T-helper 1 cell treated with Interleukin-12 subunit alpha and Interleukin-12 subunit beta and Interleukin-4 antibody, amounts not matched to agents 30 μg/mL and 1 μg/mL, for 36 hours (primary cell): ENCODE results near the gene CCT3.
A peak's percentile ranks its signal among the peaks of the same experiment; 100 is the strongest.

ENCODE experiments used
- H3K27ac Mint-ChIP-seq: one replicate; pipeline ENCODE4 v1.8.0; 2021; ENCODE audit warnings: mild to moderate bottlenecking, mixed read lengths
- H3K27me3 Mint-ChIP-seq: one replicate; pipeline ENCODE4 v1.8.0; 2021; ENCODE audit warnings: low read depth, mixed read lengths
- H3K36me3 Mint-ChIP-seq: one replicate; pipeline ENCODE4 v1.8.0; 2021; ENCODE audit warnings: low read depth, mixed read lengths
- H3K4me1 Mint-ChIP-seq: one replicate; pipeline ENCODE4 v1.8.0; 2021; ENCODE audit warnings: low read depth, mixed read lengths
- H3K4me3 Mint-ChIP-seq: one replicate; pipeline ENCODE4 v1.8.0; 2021; ENCODE audit warnings: mild to moderate bottlenecking, moderate library complexity, mixed read lengths
- H3K9me3 Mint-ChIP-seq: one replicate; pipeline ENCODE4 v1.8.0; 2021; ENCODE audit warnings: mixed read lengths

Gene CCT3

DNA sequence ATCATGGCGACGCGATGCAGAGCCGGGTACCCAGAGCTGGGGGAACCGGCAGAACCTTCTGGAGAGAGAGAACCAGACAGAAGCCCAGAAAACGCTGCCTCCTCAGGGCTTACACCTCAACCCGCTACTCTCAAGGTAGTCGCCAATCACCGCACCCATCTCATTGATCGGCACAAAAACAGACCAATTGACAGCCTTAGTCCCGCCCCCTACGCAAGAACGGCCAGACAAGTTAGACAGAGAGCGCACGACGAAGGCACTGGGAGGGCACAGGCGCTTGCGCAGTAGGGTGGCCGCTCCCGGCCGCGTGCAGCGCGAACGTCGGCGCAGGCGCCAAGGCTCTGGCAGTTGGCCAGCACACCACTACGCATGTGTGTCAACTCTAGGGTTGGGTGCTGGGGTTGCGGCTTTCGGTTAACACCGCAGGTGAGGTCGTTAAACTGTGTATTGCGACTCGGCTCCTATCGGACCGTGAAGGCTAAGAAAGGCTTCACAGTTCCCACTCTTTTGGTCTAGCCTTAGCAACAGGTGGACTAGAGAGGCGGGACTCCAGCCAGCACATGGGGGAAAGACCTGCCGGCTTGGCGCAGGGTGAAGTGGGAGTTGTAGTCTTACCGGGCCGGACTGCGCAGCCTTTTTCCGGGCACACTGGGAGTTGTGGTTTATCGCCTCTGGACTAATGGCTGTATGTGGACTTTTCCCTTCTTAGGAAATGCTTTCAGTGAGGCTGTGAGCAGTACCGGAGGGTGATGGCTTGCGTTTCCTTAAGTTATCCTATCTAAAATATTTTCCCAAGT lies at the start of gene CCT3, which contains the start of gene TSACC:
CCT3 (minus strand) TSS at position 113 of the 797 bp plus-strand sequence; CDS start at position 5, 108 bp downstream.
TSACC (plus strand) TSS at position 347 of the 797 bp plus-strand sequence. CDS start 1,232 bp downstream, outside the sequence.
- H3K4me3 Mint-ChIP-seq: peak within 1 kb of the TSS; percentile 94
- H3K27ac Mint-ChIP-seq: peak within 1 kb of the TSS; percentile 98
- no peaks in the 10 kb centered on the region for H3K9me3 Mint-ChIP-seq
- peaks cover 20% of the 10 kb centered on the region for H3K36me3 Mint-ChIP-seq
- H3K27me3 Mint-ChIP-seq: peaks cover 5% of the 10 kb centered on the region
- H3K4me1 Mint-ChIP-seq: peaks cover 25% of the 10 kb centered on the region

DNA sequence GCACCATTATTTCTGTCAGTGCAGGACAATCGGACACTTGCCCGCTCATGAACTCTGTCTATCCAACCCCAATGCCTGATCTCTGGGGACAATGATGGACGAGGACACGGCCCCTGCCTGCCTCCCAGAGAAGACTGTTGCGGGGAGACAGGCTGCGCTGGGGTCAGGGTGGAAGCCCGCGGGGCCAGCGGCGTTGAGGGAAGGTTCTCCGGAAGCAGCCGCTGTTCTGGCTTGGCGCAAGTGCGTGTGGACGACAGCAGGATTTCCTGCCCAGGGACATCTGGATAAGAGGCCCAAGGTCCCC lies 49.7 kb upstream of the CCT3 start:
- Mint-ChIP-seq H3K36me3 (no peaks in the 10 kb centered on the region), H3K27ac (no peak overlapping the region), H3K4me1 (peaks cover 4% of the 10 kb centered on the region), H3K4me3 (no peak overlapping the region), H3K9me3 (no peaks in the 10 kb centered on the region), H3K27me3 (peaks cover 44% of the 10 kb centered on the region)

DNA sequence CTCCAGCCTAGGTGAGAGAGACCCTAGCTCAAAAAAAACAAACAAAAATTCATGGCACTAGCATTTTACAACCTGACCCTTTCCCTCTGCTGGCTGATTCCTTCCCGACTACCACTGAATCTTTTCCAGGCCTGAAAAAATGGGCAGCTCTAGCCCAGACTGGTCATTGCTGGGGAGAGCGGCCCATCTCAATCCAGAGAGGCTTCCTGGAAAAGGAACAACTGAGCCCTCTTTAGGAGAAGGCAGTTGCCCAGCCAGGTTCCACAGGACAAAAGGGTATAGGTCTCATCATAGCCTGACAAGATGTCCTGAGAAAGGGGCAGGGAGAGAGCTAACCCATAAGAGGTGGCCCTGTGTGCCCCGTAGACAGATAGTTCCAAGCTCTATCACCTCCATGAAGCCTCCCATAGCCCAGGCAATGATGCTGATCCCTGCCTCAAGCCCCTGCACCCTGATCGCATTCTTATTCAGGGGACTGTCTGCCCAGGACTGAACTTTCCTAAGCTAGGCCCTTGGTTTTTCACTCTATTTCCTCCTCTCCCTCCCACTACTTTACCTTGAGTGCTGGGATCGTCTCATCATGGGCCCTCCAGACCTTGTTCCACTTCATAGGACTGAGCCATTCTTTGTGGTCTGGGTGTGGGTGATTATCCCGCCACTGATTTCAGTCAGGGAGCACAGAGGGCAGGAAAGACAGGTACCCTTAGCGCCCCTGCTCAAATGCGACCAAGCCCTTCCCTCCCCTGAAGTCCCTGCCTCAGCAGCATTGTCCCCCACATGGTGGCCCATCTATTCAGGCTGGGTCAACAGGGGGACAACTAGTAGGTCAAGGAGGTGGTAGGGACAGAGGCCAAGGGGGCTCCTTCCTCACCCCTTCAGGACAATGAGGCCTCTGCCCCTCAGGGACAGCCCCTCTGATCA lies 49.1 kb upstream of the CCT3 start:
- Mint-ChIP-seq H3K4me1 (peaks cover 4% of the 10 kb centered on the region), H3K9me3 (no peaks in the 10 kb centered on the region), H3K36me3 (no peaks in the 10 kb centered on the region), H3K27me3 (peaks cover 44% of the 10 kb centered on the region), H3K4me3 (no peak overlapping the region), H3K27ac (no peak overlapping the region)

DNA sequence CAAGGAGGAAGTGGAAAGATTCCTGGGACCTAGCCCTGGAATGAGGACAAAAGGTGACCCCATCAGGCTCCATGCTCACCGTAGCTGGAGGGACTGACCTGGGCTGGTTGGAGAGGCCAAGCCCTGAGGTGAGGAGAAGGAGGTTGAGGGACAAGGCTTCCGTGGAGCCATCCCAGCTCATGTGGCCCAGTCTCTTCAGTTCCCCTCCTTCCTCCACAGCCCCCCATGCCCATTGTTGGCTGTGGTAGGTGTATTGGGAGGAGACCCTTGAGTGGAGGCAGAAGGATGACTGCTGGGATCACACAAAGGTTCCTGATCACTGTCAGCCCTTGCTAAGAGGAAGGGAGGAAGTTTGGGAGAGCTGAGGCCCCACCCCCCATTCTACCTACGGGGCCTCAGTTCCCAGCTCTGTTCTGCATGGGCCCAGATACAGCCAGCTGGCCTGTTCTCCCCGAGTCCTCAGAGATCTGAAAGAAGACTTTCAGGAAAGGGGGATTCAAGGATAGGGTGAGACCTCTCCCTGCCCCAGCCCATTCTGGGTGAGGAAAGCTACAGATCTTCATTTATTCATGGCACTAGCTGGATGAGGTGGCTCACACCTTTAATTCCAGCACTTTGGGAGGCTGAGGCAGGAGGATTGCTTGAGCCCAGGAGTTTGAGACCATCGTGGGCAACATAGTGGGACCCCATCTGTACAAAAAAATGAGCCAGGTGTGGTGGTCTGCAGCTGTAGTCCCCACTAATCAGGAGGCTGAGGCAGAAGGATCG lies 48.2 kb upstream of the CCT3 start:
- Mint-ChIP-seq H3K27ac (no peak overlapping the region), H3K36me3 (no peaks in the 10 kb centered on the region), H3K4me1 (peaks cover 4% of the 10 kb centered on the region), H3K9me3 (no peaks in the 10 kb centered on the region), H3K27me3 (peaks cover 44% of the 10 kb centered on the region), H3K4me3 (no peak overlapping the region)

DNA sequence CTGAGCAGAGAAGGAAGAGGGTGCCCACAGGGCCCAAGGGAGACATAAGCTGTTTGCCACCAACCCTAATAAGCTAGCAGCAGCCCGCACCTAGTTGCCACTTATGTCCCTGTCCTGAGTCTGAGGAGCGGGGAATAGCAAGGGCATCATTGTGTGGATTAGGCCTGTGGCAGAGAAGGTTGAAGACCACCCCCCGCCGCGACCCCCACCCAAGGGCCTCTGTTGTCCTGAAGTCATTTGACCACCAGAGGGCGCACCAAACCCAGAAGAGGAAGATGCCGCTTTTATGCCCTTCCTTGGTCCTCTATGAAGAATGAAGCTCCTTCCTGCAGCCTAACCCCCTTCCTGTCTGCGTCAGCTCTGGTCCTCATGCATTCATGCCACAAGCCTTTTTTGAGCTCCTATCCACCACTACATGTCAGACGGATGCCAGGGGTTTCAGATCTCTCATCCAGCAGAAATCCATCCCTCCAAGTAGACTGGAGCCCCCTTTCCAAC lies 47.5 kb upstream of the CCT3 start:
- Mint-ChIP-seq H3K4me1 (peaks cover 4% of the 10 kb centered on the region), H3K4me3 (no peak overlapping the region), H3K36me3 (no peaks in the 10 kb centered on the region), H3K27ac (no peak overlapping the region), H3K9me3 (no peaks in the 10 kb centered on the region), H3K27me3 (peaks cover 43% of the 10 kb centered on the region)

DNA sequence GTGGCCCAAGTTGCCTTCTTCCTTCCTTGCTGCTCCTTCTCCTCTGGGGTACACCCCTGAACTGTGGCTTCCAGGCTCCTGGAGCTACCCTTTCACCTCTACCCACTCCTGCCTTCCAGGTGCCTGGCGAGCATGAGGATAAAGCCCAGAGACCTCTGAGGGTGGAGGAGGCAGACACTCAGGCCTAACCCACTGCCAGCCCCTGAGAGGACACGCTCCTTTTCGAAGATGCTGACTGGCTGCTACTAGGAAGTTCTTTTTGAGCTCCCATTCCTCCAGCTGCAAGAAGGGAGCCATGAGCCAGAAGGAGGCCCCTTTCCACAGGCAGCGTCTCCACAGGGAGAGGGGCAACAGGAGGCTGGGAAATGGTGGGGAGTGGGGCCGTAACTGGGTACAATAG lies 46.6 kb upstream of the CCT3 start:
- Mint-ChIP-seq H3K9me3 (no peaks in the 10 kb centered on the region), H3K4me3 (no peak overlapping the region), H3K27ac (no peak overlapping the region), H3K27me3 (peaks cover 34% of the 10 kb centered on the region), H3K4me1 (peaks cover 4% of the 10 kb centered on the region), H3K36me3 (no peaks in the 10 kb centered on the region)

DNA sequence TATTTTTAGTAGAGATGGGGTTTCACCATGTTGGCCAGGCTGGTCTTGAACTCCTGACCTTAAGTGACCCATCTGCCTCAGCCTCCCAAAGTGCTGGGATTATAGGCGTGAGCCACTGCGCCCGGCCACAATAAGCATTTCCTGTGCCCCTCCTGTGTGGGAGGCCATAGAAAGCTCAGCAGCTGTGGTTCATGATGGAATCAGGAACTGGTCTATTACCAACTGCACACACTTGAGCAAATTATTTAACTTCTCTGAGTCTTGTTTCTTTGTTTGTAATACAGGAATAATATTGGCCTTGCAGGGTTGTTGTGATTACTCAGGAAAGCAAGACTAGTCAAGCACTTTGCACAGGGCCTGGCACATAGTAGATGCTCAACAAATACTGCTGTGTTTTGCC lies 45.9 kb upstream of the CCT3 start:
- H3K27me3 Mint-ChIP-seq: peaks cover 27% of the 10 kb centered on the region
- H3K4me3 Mint-ChIP-seq: no peak overlapping the region
- no peak overlapping the region for H3K27ac Mint-ChIP-seq
- H3K4me1 Mint-ChIP-seq: peaks cover 4% of the 10 kb centered on the region
- H3K36me3 Mint-ChIP-seq: no peaks in the 10 kb centered on the region
- H3K9me3 Mint-ChIP-seq: no peaks in the 10 kb centered on the region

DNA sequence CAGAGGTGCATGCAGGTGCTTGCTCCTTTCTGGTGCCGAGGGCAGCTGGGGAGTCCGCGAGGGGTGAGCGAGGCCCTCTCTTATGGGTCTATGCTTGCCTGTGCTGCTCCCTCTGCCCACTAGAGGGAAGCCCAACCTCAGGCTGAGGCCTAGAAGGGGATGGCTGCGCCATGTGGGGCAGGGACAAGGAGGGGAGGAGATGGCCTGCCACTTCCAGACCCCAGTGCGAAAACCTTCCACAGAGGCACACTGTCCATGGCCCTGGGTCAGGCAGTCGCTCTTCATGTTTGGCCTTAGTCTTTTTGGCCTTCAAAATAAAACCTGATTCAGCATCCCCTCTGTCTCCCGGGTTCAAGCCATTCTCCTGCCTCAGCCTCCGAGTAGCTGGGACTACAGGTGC lies 44.9 kb upstream of the CCT3 start:
- Mint-ChIP-seq H3K4me1 (peaks cover 4% of the 10 kb centered on the region), H3K9me3 (no peaks in the 10 kb centered on the region), H3K27me3 (peaks cover 23% of the 10 kb centered on the region), H3K4me3 (no peak overlapping the region), H3K27ac (no peak overlapping the region), H3K36me3 (no peaks in the 10 kb centered on the region)

DNA sequence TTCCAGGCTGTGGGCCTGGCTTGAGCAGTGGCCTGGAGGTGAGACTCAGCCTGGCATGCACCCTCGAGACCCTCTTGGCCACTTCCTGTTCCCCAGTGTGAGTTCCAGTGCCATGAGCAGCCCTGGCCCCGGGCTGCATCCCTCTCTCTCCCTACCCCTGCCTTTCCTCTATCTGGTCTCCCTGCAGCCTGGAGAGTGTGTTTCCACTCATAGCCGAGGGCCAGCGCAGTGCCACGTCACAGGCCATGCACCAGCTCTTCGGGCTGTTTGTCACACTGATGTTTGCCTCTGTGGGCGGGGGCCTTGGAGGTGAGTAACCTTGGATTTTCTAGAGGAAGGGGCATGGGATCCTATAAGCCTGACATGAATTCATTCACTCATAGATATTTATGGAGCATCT lies 44.5 kb upstream of the CCT3 start:
- H3K9me3 Mint-ChIP-seq: no peaks in the 10 kb centered on the region
- H3K4me3 Mint-ChIP-seq: no peak overlapping the region
- no peak overlapping the region for H3K27ac Mint-ChIP-seq
- H3K4me1 Mint-ChIP-seq: peaks cover 4% of the 10 kb centered on the region
- H3K36me3 Mint-ChIP-seq: no peaks in the 10 kb centered on the region
- H3K27me3 Mint-ChIP-seq: peaks cover 18% of the 10 kb centered on the region

DNA sequence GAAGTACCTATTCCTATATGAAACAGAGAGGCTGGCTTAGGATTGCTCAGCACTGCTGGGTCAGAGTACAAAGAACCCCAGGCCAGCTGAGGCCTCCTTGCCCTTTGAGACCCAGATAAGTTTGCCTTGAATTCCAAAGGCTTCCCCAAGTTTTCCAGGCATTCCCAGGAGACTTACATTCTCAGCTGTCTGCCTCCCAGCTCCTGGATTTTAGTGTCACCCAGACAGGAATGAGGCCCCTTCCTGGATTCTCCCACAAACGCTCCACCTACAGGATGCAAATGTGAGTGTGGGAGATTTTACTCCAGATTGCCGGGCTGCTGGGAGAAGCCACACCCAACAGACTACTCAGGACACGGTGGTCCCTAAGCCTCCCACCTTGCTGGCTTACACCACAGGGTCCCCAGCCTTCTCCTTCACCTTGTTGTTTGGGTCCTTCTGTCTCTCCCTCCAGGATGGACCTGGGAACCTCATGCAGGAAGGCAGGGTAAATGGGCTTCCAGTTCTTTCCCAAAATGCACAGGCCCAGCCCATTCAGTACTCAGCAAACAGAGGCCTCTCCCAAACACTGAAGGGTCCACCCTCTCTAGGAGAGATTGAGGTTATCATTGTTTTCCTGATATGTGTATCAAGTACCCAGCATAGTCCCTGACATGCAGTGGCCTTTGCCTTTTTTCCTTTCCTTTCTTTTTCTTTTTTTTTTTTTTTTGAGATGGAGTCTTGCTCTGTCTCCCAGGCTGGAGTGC lies 41.5 kb upstream of the CCT3 start:
- no peak overlapping the region for H3K4me3 Mint-ChIP-seq

DNA sequence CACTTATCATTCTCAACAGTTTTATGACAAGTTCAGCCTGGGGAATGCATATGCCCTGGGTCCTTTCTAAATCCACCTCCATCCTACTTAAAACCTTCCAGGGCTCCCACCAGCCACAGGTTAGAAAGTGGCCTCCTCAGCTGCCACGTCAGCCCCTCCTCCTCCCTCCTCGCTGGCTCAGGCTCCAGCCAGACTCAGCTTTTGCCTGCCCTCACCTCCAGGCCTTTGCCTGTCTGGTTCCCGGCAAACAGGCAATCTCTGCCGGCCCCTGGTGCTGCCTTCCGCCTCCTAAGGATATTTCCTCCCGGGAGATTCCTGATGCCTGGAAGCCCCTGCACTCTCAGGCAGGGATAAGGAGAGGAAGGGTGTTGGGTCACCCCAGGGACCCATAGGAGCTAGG lies 40.5 kb upstream of the CCT3 start:
- H3K27me3 Mint-ChIP-seq: peaks cover 13% of the 10 kb centered on the region
- H3K27ac Mint-ChIP-seq: no peak overlapping the region
- no peaks in the 10 kb centered on the region for H3K4me1 Mint-ChIP-seq
- H3K9me3 Mint-ChIP-seq: no peaks in the 10 kb centered on the region
- H3K36me3 Mint-ChIP-seq: no peaks in the 10 kb centered on the region
- H3K4me3 Mint-ChIP-seq: no peak overlapping the region

More for the DNA sequence above, 41.5 kb upstream of the CCT3 start:
- no peaks in the 10 kb centered on the region for H3K4me1 Mint-ChIP-seq
- H3K27me3 Mint-ChIP-seq: peaks cover 5% of the 10 kb centered on the region
- no peaks in the 10 kb centered on the region for H3K9me3 Mint-ChIP-seq
- H3K36me3 Mint-ChIP-seq: no peaks in the 10 kb centered on the region
- no peak overlapping the region for H3K27ac Mint-ChIP-seq

DNA sequence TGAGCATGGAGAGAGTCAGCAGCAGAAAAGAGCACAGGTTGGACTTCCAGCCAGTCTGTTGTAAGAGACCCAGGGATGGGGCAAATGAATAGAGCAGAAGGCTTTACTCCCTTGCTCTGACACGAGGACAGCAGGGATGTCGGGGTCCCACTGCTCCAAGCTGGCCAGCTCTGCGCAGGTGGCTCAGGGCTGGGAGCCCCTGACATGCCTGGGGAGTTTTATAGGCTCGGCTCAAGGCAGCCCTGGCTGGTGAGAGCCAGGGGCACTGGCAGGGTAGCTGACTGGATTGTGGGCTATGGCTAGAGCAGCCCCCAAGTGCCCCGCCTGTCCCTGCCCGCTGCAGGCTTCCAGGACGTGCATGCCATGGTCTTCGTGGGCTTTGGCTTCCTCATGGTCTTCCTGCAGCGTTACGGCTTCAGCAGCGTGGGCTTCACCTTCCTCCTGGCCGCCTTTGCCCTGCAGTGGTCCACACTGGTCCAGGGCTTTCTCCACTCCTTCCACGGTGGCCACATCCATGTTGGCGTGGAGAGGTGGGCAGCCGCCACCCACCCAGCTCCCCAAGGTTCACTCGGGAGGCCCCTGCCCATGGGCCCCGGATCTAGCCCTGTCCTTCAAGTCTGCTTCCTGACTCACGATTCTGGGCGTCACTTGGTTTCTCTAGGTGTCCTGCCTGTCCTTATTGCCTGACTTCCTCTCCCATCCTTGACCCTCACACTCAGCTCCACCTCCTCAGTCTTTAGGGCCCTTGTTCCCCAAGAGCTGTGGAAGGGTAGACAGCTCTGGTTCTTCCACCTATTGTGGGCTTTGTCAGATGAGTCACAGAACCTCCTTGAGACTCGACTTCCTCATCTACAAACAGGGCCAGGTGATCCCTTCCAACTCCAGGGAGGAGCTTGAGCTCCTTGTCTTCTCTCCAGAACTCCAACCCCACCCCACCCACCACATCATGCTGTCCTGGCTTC lies 39.1 kb upstream of the CCT3 start:
- Mint-ChIP-seq H3K27ac (no peak overlapping the region), H3K4me3 (no peak overlapping the region), H3K4me1 (no peaks in the 10 kb centered on the region), H3K9me3 (no peaks in the 10 kb centered on the region), H3K36me3 (no peaks in the 10 kb centered on the region), H3K27me3 (peaks cover 25% of the 10 kb centered on the region)

DNA sequence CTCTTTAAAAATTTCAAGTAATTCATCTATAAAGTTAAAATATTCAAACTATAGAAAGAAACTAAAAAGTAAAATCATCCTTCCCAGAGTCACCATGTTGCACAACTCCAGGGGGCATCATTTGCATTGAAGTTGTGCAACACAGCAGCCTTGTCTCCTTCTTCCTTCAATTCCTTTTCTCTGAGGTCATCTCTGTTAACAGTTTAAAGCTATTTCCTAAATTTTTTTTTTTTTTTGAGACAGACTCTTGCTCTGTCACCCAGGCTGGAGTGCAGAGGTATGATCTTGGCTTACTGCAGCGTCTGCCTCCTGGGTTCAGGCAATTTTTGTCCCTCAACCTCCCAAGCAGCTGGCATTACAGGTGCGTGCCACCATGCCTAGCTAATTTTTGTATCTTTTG lies 38.1 kb upstream of the CCT3 start:
- H3K36me3 Mint-ChIP-seq: no peaks in the 10 kb centered on the region
- no peak overlapping the region for H3K27ac Mint-ChIP-seq
- H3K27me3 Mint-ChIP-seq: peaks cover 34% of the 10 kb centered on the region
- no peaks in the 10 kb centered on the region for H3K9me3 Mint-ChIP-seq
- H3K4me3 Mint-ChIP-seq: no peak overlapping the region
- no peaks in the 10 kb centered on the region for H3K4me1 Mint-ChIP-seq
